ENCODE data around the gene ZACN.

ZACN gene

DNA sequence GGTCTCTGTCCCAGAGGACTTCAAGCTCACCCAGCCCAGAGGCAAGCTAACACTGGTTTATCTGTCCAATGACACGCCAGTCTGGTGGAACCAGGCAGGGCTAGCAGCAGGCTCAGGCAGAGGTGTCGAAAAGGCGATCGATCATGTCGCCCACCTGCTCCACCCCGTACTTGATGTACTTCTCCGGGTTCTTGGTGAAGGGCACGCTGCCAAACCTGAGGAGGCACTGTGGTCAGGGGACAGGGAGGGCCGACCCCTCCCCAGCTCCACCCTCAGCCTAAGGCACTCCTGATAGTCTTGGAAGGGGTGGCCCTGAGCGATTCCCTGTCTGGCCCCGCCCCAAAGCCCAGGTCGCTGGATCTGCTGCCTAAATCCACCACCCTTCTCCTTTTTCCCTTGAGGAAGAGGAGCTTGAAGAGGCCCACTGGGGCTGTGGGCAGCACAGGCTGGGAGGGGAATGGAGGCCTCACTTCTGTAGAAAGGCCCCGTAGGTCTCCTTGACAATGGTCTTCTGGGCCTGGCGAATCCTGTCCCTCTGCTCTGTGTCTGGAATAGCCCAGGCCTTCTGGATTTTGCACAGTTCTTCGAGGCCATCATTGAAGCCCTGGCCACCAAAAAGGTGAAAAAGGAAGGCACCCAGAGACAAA, 4.7 kb downstream of the ZACN start:
- DNase-seq = no peak

DNA sequence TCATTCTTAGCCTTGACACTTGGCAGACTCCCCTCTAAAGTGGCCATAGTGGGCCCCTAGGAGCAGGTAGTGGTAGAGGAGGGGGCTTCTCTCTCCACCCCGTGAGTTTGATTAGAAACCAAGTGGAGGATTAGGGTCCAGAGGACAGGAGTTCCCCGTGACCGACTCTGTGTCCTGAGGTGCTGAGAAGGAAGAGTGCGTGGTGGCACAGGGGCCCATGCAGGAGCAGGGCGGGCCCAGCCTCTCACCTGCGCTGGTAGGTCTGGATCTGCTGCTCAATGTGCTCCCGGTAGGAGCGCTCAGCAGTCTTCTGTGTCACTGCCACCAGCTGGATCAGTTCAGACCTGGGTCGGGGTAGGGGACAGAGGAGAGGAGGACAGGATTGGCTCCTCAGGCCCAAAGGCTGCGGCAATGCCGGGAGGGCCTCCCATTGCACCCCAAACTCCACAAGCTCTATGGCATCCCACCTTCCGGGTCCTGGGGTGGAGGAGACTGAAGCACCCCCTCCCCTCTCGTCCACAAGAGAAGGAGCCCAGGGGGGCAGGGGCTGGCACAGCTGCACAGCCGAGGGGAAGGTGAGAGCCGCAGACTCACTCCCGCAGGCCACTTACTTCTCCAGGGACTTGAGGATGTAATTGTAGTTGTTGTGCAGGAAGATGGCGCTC, 6.2 kb downstream of the ZACN start:
- DNase-seq = no peak

DNA sequence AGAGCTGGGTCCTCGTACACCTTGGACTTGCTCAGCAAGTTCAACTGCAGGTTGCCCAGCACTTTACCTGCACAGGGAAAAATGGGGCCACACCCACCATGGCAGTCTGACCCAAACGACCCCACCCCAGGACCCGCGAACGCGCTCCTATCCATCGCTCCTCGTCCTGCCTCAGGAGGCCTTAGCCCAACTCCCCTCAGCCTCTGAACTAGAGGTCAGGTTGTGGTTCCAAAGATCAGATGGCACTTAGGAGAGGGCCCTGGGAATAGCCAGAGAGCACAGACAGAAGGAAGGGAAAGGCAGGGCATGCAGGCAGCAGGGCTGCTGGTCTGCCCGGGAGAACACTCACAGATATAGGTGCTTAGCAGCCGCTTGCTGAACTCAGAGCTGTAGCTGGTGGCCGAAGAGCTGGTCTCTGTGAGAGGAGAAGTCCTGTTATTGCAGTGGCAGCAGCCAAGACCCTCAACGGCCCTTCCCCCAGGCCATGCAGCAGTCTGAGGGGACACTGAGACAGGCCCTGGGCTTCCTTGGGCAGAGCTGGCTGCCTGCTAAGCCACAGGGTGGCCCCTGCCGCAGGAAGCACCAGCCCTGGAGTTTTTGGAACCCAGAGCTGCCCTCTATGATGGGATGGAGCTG, 6.9 kb downstream of the ZACN start:
- no peak for DNase-seq

DNA sequence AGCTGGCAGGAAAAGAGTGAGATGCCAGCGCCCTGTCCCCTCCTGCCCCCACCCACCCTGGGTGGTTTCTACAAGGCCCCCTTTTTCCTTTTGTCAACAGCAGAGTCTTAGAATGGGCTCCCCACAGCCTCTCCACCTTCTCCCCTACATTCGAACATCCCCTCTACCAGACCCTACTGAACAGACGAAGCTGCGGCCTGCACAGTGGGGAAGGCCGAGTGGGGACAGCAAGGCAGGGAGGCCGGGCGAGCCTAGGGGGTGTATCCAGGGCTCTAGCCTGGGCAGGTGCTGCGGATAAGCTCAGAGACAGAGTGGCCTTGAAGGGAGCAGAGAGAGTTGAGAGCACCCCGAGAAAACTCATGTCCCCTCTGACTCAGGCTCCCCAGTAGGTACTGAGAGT, 7.4 kb downstream of the ZACN start:
- no peak for DNase-seq

DNA sequence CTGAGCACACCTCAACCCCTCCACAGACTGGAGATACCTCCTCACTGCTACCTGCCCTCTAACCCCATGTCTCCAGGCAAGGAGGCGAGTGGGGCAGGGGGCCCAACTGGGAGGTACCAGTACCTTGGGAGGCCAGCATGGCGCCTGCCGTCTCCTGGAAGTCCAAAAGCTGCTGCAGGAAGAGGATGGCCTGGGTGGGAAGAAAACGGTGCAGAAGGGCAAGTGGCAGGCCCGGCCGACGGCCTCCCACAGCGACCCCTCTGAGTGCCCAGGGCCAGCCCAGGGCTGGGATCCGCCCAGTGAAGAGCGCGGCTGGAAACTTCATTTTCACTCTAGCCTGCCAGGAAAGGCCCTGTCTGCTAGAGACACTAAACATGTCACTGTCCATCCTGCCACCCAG, 8.5 kb downstream of the ZACN start:
- DNase-seq = no peak

DNA sequence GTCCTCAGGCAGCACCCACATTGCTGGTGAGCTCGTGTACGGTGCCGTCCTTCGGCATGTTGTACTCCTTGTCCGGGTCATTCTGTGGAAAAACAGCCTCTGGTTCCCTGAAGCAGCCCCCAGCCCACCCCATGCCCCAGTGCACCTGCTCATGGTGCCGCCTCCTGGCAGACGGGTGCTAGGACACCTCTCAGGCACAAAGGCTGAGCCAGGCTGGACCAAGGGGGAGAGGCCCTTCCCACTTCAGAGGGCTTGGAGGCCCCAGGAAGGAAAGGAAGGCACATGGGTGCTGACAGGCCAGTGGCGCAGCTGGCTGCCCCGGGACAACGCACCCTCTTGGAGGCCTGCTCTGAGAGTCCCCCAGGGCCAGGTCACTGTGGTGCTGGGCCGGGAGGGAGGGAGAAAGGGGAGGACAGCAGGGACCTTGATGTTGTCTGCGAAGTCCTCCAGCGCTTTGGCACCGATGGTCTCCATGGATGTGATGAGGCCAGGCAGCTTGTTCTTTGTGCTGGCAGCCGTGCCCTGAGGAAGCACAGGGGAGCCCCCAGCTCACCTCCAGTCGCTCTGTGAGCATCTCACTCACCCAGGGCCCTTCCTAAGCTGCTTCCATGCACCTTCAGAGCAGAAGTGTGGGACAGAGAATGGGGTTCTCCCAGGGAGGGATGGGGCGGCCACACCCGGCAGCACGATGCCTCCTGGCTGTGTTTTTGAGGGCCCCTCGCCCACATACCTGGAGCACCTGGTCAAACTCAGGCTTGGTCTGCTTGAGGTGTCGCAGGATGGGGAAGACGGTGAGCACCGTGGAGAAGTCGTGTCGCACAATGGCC, 9.3 kb downstream of the ZACN start:
- peak in 1 of 2 experiments; percentile 30 for DNase-seq

DNA sequence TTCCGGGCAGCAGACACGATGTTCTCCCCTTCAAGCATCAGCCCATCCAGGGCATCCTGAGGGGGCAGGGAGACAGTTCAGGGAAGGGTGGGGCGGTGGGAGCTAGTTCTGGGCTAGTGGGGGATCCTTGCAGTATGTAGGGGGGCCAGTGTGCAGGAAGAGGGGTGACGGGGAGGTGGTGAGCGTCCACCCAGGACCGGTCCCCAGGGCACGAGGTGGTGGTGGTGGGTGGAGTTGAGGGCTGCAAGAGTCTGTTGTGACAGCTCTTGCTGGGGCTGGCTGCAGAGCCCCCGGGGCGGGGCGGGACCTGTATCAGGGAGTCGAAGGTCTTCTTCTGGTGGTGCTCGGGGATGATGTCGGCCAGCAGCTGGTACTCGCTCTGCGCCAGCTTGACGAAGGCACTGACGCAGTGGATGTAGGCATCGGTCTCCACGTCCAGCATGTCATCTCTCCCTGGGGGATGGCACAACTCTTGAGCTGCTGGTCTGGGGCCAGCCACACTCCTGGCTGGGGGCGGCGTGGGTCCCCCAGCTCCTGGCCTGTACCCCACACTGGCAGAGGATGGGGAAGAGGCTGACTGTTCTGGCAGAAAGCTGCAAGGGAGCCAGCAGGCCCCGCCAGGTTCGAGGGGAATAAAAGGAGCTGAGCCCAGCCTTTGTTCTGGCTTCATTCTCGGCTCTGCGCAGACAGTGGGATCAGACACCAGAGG, 10.0 kb downstream of the ZACN start:
- no peak for DNase-seq

DNA sequence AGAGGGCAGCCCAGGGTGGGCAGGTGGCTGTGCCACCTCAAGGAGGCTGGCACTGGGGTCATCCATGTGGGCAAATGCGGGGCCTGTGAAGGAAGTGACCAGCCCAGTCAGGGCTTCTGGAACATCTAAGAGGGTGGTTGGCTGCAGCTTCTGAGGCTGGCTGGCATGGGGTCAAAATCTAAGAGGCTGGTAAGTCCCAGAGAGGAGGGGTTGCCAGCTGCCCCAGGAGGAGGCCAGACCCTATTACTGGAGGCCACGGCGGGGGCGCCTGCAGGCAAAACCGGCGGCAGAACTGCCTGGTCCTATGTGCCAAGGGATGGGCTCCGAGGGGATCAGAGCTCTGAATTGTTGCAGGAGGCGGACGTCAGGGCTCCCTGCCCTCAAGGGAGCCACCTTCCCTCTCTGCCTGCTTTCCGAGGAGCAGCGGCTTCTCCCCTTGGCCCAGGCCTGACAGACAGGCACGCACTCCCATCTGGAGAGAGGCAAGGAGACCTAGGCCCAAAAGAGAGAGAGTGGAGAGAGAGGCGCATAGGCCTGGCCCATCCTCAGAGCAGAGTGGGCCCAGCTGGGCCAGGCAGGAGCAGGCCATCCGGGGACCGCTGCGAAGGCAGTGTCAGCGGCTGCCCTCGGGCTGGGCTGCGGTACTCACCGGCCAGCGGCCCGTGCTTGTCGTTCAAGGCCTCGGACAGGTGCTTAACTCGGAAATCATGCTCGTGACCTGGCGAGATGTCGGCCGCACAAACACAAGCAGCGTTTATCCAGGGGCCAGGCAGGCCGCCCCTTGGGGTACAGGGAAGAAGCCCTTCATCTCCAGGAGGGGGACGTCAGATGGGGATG, 10.9 kb downstream of the ZACN start:
- no peak for DNase-seq

DNA sequence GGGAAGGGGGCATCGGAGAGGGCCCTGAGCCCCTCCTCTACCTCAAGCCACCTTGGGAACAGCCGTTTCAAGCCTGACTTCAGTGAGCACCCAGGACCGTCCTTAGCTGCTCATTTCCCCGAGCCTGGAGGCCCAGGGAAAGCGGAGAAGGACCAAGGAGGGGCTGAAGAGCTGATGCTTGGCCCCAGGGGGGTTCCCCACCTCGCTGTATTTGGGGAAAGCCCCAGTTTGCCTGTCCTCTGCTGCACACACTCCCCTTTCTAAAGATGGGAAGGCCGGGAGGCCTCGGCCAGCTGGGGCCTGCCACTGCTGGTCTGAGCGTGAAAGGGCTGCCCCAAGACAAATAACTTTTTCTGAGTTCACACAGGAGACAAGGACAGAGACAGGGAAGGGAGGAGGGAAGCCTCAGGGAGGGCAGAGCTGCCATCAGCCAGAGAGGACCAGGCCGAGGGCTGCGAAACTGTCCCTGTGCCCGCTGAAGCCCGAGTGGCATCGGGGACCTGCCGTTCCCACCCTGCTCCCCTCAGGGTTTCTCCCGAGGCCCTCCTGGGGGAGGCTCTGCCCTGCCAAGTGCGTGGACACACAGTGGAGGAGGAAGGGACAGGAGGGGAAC, 11.6 kb downstream of the ZACN start:
- no peak for DNase-seq

DNA sequence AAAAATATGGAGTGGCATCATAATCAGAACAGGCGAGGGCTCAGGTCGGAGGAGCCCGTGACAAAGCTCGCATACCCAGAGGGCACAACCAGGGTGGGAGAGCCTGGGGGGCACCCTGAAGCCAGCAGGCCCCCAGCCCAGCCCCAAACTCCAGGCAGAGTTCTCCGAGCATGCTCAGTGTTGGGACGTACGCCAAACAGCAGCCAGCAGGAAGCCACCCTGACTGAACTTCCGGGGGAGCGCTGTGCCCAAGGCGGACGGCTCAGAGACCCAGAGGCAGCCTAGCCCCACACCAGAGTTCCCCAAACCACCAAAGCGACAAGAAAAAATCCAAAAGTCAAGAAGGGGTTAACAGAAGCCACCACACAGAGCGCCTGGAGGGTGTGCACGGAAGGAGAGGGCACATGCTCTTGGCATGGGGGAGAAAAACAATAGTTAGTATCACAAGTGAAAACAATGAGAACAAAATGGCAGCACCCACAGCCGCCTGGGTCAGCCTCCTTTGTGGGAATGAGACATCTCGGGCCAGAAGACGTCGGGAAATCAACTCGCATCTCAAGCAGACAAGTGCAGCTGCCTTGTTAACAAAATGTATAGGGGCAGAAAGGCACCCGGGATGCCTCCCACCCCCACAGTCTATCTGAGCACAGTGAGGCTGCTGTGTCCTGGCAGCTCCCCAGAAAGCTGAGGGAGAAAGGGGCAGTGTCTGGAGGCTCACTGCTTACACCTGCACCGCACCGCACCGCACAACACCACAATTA, 12.7 kb downstream of the ZACN start:
- DNase-seq = no peak

DNA sequence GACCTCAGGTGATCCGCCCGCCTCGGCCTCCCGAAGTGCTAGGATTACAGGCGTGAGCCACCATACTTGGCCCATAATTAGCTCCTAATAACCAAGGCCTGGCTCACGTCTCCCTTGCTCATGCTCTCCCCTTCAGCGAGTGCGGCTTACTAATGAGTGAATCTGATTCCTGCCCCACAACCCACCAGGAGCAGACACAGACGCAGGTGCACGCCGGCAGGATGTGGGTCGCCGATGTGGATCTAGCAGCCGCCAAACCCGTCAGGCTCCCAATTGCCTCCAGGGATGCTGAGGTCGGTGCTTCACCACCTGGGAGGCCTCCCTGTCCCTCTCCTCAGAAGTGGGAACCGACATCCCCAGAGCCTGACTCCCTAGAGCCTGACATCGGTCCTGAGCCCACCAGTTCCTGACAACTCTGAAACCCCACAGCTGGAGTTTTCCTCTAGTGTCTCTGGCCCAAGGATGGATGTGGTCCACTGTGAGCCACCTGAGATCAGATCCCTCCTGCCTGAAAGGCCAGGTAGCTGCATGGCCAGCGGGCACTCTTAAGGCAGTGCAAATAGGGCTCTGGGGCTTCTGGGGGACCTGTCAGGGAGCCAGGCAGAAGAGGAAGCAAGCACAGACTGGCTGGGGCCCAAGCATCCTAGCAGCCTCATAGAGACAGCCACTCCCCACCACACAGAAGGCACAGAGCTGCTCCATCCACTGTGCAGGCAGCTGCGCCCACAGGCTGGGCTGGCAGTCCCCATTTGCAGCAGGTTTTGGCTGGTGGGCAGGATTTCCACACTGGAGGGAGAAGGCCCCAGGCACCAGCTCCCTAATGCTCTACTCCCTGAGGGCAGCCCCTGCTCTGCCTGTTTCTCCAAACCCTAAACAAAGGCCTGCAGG, 13.8 kb downstream of the ZACN start:
- no peak for DNase-seq

DNA sequence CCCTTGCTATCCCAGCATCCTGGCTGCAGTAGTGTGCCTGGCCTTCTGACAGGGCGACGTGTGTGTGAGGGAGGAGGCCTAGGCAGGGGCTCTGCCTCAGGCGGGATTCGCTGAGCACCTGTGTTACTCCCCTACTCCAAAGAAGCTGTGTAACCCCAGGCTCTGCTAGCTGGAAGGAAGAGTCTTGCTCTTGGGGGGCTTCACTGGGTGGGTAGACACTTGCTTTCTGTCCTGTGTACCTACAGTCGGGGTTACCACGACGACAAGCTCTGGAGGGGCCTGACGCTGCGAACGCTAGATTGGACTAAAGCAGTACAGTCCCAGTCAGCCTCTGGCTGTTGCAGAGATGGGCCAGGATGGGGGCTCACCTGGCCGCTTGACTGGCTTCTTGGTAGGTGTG, 15.1 kb downstream of the ZACN start:
- no peak for DNase-seq

DNA sequence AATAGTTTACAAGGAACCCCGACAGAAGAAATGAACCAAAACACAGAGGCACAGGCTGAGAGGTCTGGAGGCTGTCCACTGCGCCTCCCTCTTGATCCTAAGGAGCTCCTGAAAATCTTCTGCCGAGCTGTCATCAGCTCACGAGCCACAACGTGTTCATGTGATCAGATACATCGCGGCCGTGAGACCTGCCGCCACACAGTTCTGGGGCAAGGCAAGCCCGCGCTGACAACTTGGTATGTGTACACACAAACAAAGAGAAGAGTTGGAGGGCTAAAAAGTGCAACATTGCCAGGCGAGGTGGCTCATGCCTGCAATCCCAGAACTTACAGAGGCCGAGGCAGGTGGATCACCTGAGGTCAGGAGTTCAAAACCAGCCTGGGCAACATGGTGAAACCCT, 17.0 kb downstream of the ZACN start:
- DNase-seq = no peak

DNA sequence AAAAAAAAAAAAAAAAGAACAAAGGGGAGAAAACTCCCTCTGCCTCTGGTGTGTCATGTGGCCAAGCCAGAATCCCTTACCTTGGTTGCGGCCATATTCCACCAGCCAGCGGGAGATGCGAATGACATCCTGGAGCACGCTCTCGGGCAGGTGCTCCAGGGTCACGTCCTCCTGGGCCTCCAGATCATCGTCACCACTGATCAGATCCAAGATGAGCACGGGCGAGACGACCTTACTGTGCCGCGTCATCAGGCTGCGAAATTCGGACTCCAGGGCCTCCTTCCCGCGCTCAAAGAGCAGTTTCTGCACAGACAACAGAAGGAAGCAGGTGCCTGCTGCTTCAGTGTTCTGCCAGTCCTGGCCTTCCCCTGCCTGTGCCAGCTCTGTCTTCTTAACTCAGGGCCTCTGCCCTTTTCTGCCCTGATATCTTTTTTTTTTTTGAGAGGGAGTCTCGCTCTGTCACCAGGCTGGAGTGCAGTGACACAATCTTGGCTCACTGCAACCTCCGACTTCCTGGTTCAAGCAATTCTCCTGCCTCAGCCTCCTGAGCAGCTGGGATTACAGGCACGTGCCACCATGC, 18.8 kb downstream of the ZACN start:
- no peak for DNase-seq

DNA sequence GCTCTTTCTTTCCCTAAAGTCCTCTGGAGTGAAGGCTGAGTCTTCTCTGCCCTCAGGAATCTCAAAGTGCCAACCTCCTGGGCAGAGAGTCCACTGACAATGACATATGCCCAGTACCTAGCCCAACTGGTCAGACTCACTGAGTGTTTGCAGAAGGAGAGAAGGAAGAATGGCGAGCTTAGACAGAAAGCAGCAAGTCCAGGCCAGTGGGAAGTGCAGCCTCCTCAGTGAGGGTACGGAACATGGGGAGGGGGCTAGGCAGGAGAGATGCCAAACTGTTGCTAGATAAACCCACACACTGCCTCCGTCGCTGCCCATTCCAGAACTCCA, 23.9 kb downstream of the ZACN start:
- no peak for DNase-seq

DNA sequence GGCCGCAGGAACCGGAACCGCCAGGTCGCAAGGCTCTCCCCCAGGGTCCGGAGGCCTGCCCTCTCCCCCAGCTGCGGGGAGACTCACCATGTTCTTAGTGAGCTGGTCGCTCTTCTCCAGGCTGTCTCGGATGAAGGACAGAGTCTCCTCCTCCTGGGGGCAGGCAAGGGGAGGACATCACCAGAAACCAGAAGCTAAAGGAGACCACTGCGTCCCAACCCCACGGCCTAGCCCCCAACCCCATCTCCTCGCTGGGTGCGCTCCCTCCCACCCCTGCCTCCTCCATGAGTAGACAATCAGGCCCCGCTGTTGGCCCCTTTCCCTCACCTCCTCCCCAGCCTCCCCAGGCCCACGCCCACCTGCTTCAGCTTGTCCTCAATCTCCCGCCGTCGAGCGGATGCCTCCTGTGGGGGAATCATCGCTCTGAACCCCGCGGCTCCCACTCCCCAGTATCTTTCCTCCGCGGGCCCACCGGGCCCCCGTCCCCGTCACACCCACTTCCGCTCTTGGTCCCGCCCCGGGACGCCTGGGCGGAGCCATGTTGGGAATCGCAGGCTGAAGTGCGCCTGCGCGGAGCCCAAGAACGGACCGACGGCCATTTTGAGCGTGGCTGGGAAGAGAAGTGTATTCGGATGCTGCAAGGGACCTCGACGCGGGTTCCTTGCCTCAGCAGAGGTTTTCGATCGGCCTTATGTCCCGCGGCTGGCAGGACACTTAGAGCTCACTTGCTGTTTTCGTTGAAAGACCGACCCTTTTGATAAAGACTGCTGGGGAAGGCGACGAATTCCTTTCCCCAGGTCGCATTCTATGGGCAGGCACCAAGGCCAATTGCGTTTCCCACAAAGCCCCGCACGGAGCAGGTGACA, 24.5 kb downstream of the ZACN start, which contains the start of gene EXOC7:
EXOC7 (minus strand) TSS at position 514 of the 866 bp plus-strand sequence; CDS start at position 419, 95 bp downstream.
- DNase-seq = peak; percentile 93 to 95

DNA sequence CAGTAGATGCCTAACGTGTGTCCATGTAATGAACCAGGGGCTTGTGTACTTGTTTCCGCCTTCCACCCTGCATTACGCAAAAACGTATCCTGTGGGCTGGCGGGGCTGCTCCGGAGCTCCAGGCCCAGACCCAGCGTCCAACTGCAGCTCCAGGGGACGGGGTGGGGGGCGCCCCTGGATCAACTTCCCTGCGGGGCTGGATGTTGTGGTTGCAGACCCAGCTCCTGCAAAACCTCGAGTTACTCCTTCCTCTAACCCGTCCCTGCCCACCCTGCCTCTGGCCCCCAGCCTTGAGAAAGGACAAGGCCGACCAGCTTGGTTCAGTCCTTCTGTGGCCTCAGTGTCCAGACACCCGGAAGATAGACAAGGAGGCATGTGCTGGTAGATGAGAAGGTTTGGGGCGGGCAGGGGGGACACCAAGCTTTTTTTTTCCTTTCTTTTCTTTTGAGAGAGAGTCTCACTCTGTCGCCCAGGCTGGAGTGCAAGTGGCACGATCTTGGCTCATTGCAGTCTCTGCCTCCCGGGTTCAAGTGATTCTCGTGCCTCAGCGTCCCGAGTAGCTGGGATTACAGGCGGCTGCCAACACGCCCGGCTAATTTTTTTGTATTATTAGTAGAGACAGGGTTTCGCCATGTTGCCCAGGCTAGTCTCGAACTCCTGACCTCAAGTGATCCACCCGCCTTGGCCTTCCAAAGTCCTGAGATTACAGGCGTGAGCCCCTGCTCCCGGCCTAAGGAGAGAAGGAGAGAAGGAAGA, 25.3 kb downstream of the ZACN start:
- no peak for DNase-seq

DNA sequence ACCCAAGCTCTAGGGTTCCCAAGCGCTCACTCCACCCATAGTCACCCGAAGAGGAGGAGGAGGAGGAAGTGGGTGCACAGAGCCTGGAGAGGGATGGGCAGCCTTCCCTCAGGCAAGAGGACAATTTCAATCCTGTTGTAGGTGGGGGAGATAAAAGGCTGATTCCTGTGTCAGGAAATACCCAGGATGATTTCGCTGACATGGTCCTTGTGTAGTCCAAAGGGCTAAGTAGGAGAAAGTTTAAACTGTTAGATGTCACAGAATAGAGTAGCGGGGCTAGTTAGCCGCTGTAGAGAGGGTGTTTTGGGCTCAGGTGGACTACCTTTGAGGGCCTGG, 25.9 kb downstream of the ZACN start:
- no peak for DNase-seq
